Esophagus squamous epithelium (tissue), 4 donors: Measurements from ENCODE around the gene ZNF407.

Experiments used
- CTCF ChIP-seq, 6 experiments: fragments of 450-650 bp in 4 of 6; fragments of 200-600 bp in 2 of 6; sonication (generic) in 2 of 6; IDR thresholded peaks; one replicate each; pipeline ENCODE4 v1.5.1; 2016 to 2019; ENCODE audit warnings: antibody characterized with exemption in 6 of 6, mild to moderate bottlenecking in 4 of 6, moderate library complexity in 4 of 6
- POLR2A ChIP-seq, 4 donors: fragments of 450-650 bp; IDR thresholded peaks; one replicate each; pipeline ENCODE4 v1.6.1; 2017; ENCODE audit warnings: antibody characterized with exemption in 4 of 4, mild to moderate bottlenecking in 4 of 4, moderate library complexity in 3 of 4

- TF ChIP-seq CTCF (IDR thresholded peaks at IDR 0.05) (no peak), POLR2A (IDR thresholded peaks at IDR 0.05) (no peak)
Measured at GRCh38 chr18:74878267-74878666, 280.6 kb downstream of the ZNF407 start.
